GM19240 (cell line): ENCODE measurements around the gene STAG2.
A peak's percentile ranks its signal among the peaks of the same experiment; 100 is the strongest.
"Not testable (repeated sequence)": the region's sequence is repeated elsewhere in the genome, so short reads cannot be mapped to it uniquely, and the experiment has no call there.

Source experiments
- DNase-seq: peaks from one replicate; pipeline ENCODE4 v3.0.0; 2011; ENCODE audit warnings: low spot score; ENCODE audit not compliant: insufficient read length

The STAG2 gene

GRCh38 chrX:123961268-123962005 is at the start of gene STAG2:
Gene STAG2, plus strand, starts transcription at chrX:123961706. Its CDS starts 60,922 bp downstream, at chrX:124022628.
- DNase-seq = no peak

GRCh38 chrX:123917069-123917468 is 44.4 kb upstream of the STAG2 start:
- no peak for DNase-seq

GRCh38 chrX:123918106-123918721 is 43.3 kb upstream of the STAG2 start:
- no peak for DNase-seq

GRCh38 chrX:123920105-123920785 is 41.3 kb upstream of the STAG2 start:
- no peak for DNase-seq

GRCh38 chrX:123923211-123923610 is 38.3 kb upstream of the STAG2 start:
- DNase-seq = no peak

- no peak for DNase-seq
These were observed 37.3 kb upstream of the STAG2 start for GRCh38 chrX:123924186-123924585.

GRCh38 chrX:123927845-123928244 is 33.7 kb upstream of the STAG2 start:
- no peak for DNase-seq

- not testable (repeated sequence) for DNase-seq
These were observed 29.5 kb upstream of the STAG2 start for GRCh38 chrX:123932055-123932454.

GRCh38 chrX:123943074-123943473 is 18.4 kb upstream of the STAG2 start:
- no peak for DNase-seq

GRCh38 chrX:123943488-123943887 is 18.0 kb upstream of the STAG2 start:
- no peak for DNase-seq

- no peak for DNase-seq
These were observed 11.7 kb upstream of the STAG2 start for GRCh38 chrX:123949846-123950245.

GRCh38 chrX:123959281-123960063 is 2.0 kb upstream of the STAG2 start:
- no peak for DNase-seq

GRCh38 chrX:123960956-123961267 is 594 bp upstream of the STAG2 start:
- no peak for DNase-seq

- no peak for DNase-seq
These were observed 531 bp downstream of the STAG2 start for GRCh38 chrX:123962006-123962467.

- peak; percentile 24 for DNase-seq
These were observed 1.4 kb downstream of the STAG2 start for GRCh38 chrX:123962794-123963373.

- no peak for DNase-seq
These were observed 2.8 kb downstream of the STAG2 start for GRCh38 chrX:123964156-123964834.

- no peak for DNase-seq
These were observed 4.2 kb downstream of the STAG2 start for GRCh38 chrX:123965712-123966111.

GRCh38 chrX:123967497-123967896 is 6.0 kb downstream of the STAG2 start:
- no peak for DNase-seq

- DNase-seq = no peak
These were observed 7.0 kb downstream of the STAG2 start for GRCh38 chrX:123968383-123969050.

- DNase-seq = no peak
These were observed 10.5 kb downstream of the STAG2 start for GRCh38 chrX:123971982-123972381.
